CD4-positive, alpha-beta T cell treated with Interleukin-17A for 1 hour (primary cell): ENCODE measurements around the gene FBXW7.

Source experiments
- DNase-seq: peaks from one replicate; pipeline ENCODE4 v3.0.0-alpha.2; 2020

FBXW7 gene

DNA sequence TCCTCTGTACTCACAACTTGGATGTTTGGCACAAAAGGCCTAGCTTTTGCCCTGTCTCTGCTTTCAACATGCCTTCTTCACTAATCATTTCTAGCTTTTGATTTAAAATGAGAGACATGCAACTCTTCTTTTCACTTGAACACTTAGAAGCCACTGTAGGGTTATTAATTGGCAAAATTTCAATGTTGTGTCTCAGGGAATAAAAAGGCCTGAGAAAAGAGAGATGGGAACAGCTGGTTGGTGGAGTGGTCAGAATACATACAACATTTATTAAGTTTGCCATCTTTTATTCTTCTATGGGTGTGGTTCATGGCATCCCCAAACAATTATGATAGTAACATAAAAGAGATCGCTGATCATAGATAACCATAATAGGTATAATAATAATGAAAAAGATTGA is 114.3 kb downstream of the FBXW7 start:
- DNase-seq, result no peak

DNA sequence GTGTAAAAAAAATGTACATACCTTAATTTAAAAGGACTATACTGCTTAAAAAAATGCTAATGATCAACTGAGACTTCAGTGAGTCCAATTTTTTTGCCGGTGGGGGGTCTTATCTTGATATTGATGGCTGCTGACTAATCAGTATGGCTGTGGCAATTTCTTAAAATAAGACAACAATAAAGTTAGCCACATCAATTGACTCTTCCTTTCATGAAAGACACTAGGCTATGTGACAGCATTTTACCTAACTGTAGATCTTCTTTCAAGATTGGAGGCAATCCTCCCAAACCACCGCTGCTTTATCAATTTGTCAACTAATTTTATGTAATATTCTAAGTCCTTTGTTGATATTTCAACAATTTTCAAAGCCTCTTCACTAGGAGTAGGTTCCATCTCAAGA is 116.1 kb downstream of the FBXW7 start:
- DNase-seq, result no peak

GRCh38 chr4:152417673-152418072 is 118.2 kb downstream of the FBXW7 start:
- no peak for DNase-seq

DNA sequence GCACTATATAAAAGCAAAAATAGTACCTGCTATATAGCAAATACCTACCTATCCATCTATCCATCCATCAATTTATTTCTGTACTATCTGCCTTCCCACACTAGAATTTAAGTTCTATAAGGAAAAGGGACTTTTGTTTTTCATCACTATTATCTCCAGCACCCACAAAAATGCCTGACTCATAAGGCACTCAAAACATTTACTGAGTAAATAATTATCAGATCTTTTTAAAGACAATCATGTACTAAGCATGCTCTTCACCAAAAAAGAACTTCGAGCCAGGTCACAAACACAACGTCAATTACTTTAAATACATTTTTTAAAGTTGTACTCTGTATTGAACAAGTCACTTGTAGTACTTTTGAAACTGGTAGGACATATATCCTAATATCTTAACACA is 119.9 kb downstream of the FBXW7 start:
- DNase-seq, result no peak

DNA sequence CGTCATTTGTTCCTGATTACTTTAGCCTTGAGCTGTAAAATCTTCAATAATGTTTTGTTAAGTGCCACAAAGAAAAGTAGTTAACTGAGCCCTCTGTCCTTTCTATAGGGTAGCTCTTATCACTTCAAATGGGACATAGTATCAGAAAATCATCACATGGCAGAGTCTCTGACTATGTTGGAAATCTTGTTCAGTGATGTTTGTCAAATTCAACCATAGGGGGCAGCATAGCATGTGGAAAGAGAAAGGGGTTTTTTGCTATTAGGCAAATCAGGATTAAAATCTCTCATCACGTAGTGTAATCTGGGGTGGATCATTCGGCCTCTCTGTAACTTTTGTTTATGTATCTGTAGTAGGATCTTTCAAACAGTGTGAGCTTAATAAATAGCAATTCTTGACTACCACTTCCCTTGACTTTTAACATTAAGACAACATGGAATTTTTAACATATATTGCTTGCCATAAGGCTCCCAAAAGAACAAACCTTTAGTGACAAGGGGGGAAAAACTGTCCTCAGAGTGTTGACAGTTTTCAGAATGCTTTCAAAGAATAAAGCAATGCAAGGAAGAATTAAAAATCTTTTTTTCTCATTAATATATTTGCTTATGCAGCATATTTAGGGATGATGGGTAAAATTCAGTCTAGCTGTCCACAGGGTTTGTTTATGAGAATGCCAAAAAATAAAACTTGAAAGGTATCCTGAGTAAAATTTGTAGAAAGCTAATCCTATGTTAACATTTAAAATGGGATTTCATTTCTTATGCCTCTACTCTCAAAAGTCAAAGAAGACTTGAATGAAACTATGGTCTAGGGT is 127.2 kb downstream of the FBXW7 start:
- peak; percentile 66 for DNase-seq

- DNase-seq, result no peak
Measured at GRCh38 chr4:152401424-152401823, 134.5 kb downstream of the FBXW7 start.

DNA sequence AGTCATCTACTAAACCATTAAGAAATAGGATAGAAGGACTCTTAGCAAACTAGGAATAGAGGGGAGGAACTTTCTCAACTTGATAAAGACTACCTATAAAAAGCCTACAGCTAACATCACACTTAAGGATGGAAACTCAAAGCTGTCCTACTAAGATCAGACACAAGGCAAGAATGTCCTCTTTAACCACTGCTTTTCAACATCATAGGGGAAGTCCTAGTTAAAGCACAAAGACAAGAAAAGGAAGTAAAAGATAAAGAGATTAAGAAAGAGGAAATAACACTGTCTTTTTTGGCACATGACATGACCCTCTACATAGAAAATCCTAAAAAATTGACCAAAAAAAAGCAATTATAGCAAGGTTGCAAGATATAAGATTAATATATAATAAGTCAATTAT is 136.6 kb downstream of the FBXW7 start:
- peak; percentile 10 for DNase-seq

GRCh38 chr4:152398060-152398459 is 137.8 kb downstream of the FBXW7 start:
- DNase-seq, result peak; percentile 11

- no peak for DNase-seq
Measured at GRCh38 chr4:152394791-152395190, 141.1 kb downstream of the FBXW7 start.

- no peak for DNase-seq
Measured at GRCh38 chr4:152392079-152392478, 143.8 kb downstream of the FBXW7 start.

DNA sequence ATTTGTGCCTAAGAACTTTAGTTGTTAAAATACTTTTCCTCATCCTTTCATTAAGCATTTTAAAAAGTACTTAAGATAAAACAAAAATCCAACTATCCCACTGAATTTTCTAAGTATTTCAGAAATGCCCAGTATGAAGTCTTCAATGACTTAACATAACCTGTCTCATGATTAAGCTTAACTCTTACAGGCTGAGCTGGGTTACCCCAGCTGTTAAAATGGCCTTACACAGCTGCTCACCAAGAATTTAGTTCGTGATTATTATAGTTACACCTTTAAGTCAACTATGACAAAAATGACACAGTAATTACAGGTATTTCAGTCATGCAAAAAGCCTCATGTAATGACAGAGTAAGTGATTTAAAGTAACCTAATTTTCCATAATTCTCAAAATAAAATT is 145.7 kb downstream of the FBXW7 start:
- DNase-seq, result no peak

DNA sequence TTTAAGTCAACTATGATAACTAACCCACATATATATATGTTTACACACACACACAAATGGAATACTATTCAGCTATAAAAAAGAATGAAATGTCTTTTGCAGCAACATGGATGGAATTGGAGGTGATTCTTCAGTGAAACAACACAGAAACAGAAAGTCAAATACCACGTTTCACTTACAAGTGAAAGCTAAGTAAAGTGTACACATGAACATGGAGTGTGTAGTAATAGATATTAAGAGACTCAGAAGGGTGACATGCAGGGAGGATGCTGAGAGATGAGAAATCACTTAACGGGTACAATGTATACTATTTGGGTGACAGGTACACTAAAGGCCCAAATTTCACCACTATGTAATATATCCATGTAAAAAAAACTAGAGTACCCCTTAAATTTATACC is 146.5 kb downstream of the FBXW7 start:
- DNase-seq, result no peak

DNA sequence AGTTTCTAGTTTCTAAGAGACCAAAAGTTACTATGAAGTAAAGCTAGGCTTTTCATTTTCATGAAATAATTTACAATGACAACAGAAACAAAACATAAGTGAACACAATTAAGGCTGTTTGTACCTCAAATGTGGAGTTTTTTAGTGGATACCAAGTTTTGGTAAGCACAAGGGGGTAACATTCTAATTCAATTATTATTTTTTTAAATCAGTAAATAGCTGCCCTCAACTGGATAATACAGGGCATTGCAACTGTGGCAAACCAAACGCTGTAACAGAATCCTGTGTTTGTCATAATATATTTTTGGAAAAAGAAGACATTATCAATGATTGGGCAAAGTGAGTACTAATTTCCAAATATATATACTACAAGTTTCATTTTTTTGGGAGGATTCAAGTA is 150.3 kb downstream of the FBXW7 start:
- peak; percentile 37 for DNase-seq

GRCh38 chr4:152382057-152382785 is 153.7 kb downstream of the FBXW7 start:
- peak; percentile 21 for DNase-seq

GRCh38 chr4:152380919-152381318 is 155.0 kb downstream of the FBXW7 start:
- DNase-seq, result no peak

DNA sequence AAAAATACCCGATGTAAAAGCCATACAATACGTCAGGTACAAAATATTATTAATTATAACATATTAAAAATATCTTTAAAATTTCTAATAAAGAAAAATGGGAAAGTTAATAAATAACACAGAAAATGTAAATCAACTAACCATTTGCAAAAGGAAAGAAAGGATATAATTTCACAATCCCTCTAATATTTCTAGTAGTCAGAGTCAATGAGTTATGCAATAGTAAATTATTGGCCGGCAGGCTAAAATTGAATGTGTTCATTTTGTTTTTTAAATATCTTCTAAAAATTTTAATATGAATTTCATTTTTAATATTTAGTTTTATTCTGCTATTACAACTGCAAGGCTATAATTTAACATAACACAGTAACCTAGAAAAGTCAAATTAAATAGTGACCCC is 155.7 kb downstream of the FBXW7 start:
- DNase-seq, result no peak

DNA sequence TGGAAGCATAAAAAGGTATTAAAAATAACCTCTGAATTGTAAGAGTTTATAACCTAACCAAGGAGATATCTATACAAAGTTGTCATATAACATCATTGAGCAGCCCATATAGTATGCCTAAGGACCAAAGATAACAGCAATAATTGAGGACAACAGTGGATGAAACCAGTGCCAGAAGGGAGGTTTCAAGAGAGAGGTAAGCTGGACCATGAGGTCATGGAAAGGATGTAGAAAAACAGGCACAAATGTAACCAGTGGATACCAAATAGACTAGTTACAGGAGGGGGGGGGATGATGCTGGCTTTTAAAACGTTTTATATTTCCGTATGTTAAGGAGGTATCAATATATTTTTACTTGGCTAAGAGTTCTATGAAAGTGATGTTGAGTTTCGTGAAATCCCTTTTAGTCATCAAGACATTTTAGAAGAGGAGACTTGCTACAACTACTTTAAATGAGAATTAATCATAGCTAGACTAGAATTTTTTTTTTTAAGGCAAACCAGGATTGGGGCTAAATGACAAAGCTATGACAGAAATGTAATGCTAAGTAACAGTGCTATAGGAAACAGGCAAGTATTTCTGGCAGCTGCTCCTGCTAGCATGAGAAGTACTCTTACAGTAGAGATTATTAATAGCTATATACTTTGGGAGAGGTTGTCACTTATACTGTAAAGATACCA is 161.1 kb downstream of the FBXW7 start:
- no peak for DNase-seq

- DNase-seq, result no peak
Measured at GRCh38 chr4:152374153-152374552, 161.7 kb downstream of the FBXW7 start.

DNA sequence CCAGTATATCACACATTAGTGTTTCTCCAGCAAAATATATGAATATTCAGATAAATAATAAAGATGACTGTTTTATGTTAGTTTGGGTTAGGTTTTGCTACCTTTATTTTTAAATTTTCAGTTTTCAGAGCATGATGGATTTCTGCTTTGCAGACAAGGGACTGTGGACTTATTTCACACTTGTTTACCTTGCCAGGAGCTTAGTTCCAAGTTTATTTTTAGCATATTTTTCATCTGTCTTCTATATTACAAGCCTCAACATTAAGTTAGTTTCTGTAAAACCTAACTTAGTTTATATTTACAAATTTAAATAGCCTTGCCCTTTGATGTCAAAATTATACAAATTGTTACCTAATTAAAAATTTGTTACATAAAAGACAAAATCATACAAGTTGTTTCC is 163.4 kb downstream of the FBXW7 start:
- DNase-seq, result no peak

DNA sequence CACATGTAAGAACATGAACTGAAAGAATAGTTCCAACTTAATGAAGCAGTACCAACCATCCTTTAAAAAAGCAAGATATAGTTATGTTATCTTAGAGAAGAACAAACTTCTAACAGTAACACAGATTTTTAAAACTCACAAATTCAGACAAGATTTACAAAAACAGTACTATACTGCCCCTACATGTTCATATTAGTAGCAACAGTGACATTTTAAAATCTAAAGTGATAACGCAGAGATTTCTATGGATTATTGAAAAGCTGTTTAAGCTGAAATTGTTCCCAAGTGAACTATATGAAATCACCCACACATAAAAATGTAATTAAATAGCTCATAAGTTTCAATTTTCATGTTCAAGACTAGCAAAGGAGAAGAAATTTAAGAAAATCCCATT is 166.0 kb downstream of the FBXW7 start:
- DNase-seq, result peak; percentile 20

DNA sequence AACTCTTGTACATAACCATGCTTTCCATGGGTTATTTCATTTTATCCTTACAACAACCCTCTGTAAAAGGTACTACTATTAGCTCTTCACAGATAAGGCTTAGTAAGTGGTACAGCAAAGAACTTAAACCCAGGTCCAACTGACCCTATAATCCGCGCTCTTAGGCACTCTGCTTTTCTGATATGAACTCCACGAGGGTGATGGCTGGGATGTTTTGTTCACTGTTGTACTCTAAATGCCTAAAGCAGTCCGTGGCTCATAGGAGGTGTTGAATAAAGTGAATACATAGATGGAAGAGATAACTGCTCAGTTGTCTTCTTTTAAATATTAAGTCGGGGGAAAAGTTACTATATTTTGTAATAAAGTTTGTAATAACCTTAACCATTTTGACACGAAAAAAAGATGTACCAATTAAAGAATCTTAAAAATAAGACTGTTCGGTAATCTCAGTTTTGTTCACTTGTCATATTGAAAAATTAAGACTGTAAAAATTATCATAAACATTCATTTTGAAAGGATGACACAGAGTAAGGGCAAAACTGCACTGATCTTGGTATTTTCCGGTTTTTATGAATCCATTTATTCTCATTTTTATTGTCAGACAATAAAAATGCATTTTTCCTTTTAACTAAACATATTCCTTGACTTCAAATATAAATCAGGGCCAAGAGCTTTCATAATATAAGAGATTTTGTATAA is 166.5 kb downstream of the FBXW7 start:
- no peak for DNase-seq

DNA sequence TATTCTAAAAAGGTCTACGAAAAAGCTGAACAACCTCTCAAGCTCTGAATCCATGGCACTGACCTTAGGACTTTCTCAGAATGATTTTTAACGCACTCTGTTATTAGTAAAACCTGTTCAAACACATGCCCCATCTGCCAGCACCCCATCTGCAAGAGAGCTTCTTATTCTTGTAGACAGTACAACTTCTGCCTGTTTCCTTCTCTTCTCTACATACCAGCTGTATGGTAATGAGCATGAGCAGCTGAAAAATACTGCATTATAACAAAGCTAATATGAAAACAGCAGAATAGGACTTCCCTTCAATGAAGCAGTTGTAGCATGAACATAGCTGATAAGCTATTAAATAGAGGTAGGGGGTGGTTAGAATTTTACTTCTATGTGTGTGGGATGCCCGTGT is 167.9 kb downstream of the FBXW7 start:
- DNase-seq, result no peak

- DNase-seq, result no peak
Measured at GRCh38 chr4:152364883-152365282, 171.0 kb downstream of the FBXW7 start.
